Ecto neural progenitor cell (in vitro differentiated cells): ENCODE data around the gene DUS2.
"Not testable (repeated sequence)": the region's sequence is repeated elsewhere in the genome, so short reads cannot be mapped to it uniquely, and the experiment has no call there.

Experiments
- DNase-seq: peaks from one replicate; pipeline ENCODE4 v3.0.0-alpha.2; 2018; ENCODE audit warnings: low spot score

DUS2 gene

DNA sequence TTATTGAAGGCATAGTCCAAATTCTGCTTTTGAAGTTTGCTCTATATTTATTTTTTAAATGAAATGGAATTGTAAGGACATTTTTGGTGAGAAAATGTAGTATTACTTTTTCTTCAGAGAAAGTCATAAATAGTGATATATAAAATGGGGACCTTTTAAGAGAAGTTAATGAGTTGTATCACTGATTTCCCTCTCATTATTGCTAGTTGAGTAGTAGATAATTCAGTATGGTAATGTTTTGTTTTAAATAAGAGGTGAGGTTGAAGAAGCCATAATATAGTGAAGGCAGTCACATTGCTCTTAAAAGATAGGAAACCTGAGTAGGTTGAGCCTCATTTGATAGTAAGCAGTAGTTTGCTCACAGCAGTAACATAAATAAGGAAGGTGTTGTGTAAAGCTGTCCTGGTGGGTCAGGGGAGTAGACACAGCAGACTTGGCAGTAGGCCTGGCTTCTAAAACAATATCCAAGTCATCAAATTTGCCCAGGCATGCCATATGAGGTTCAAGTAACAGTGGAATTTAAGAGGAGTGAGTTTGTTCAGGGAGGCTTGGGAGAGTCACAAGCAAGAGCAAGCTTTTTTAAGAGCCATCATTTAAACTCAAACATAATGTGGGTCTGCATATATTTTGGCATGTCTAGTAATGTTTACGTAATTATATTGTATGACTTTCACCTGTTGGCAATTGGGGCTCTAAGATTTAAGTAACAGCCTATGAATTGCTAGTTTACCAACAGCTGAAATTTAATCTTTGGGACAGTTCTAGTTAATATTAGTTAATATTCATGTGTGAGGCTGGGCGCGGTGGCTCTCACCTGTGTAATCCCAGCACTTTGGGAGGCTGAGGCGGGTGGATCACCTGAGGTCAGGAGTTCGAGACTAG, 68.5 kb downstream of the DUS2 start:
- DNase-seq = no peak

DNA sequence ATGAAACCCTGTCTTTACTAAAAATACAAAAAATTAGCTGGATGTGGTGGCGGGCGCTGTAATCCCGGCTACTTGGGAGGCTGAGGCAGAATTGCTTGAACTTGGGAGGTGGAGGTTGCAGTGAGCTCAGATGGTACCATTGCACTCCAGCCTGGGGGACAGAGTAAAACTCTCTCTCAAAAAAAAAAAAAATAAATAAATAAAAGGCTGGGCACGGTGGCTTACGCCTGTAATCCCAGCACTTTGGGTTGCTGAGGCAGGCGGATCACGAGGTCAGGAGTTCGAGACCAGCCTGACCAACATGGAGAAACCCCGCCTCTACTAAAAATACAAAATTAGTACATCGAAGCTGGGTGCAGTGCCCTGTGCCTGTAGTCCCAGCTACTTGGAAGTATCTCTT, 69.2 kb downstream of the DUS2 start:
- not testable (repeated sequence) for DNase-seq

- no peak for DNase-seq
Observed at GRCh38 chr16:68093816-68094613, 70.9 kb downstream of the DUS2 start.

DNA sequence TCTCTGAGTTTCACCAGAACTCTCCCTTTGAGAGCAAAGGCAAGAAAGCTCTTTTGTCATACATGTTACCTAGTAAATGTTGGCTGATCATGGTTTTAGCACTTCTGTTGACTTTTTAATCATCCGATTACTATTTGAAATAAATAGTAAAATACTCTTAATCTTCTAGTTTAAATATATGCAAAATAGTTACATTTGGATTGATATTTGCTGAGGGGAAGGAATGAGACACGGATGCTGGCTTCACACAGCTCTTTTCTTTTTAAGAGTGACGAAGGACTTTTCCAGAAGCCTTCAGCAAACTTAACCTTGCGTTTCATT, 71.5 kb downstream of the DUS2 start:
- DNase-seq = no peak

DNA sequence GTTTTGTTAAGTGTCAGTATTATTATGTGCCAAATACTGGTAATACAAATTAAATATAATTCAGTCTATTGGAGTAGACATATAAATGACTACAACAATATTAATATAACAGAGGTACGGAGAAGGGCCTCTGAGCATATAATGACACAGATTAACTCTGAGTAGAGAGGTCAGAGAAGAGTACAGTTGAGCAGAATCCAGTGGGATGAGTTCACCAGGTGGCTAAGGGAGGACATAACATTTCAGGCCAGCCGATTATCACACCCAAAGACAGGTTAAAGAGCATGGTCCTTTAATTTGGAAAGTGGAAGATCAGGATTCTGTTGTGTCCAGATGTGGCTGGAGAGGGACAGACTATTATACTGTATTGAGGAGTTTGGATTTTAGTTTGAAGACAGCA, 73.4 kb downstream of the DUS2 start:
- no peak for DNase-seq

- DNase-seq = no peak
Observed at GRCh38 chr16:68097088-68097487, 74.0 kb downstream of the DUS2 start.

DNA sequence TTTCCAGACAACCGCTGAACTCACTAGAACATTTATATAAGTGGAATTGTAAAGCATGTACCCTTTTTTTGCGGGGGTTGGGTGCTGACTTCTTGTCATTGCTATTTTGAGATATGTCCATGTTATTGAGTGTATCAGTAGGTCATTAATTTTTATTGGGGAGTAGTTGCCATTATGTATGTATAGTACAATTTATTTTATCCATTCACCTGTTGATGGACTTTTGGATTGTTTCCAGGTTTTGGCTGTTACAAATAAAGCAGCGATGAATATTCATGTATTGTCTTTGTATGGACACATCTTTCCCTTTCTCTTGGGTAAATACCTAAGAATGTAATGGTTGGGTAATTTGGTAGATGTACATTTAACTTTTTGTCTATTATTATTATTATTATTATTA, 74.8 kb downstream of the DUS2 start:
- no peak for DNase-seq

- no peak for DNase-seq
Observed at GRCh38 chr16:68100488-68100887, 77.4 kb downstream of the DUS2 start.

GRCh38 chr16:68105611-68106010, 82.5 kb downstream of the DUS2 start:
- no peak for DNase-seq

GRCh38 chr16:68107230-68107928, 84.3 kb downstream of the DUS2 start:
- not testable (repeated sequence) for DNase-seq

GRCh38 chr16:68109156-68109555, 86.1 kb downstream of the DUS2 start:
- DNase-seq = not testable (repeated sequence)

DNA sequence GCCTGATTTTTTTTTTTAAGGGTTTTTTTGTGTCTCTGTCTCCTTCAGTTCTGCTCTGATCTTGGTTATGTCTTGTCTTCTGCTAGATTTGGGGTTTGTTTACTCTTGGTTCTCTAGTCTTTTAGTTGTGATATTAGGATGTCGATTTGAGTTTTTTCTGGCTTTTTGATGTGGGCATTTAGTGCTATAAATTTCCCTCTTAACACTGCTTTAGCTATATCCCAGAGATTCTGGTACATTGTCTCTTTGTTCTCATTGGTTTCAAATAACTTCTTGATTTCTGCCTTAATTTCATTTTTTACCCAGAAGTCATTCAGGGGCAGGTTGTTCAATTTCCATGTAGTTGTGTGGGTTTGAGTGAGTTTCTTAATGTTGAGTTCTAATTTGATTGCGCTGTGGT, 87.5 kb downstream of the DUS2 start:
- not testable (repeated sequence) for DNase-seq

GRCh38 chr16:68111379-68111778, 88.3 kb downstream of the DUS2 start:
- DNase-seq = no peak

DNA sequence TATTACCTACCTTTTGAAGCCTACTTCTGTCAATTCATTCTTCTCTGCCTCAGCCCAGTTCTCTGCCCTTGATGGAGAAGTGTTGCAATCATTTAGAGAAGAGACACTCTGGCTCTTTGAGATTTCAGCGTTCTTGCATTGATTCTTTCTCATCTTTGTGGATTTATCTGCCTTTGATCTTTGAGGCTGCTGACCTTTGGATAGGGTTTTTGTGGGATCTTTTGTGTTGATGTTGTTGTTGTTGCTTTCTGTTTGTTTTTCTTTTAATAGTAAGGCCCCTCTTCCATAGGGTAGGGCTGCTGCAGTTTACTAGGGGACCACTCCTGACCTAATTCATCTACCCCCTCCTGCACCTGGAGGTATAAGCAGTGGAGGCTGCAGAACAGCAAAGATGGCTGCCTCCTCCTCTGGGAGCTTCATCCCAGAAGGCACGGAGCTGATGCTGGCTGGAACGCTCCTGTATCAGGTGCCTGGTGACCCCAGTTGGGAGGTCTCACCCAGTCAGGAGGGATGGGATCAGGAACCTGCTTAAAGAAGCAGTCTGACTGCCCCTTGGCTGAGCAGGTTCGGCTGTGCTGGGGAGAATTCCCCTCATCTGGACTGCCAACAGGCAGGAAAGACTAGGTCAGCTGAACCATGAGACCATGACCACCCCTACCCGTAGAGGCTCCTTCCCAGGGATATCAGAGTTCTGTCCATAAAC, 90.1 kb downstream of the DUS2 start:
- DNase-seq = no peak

- no peak for DNase-seq
Observed at GRCh38 chr16:68113765-68114240, 90.7 kb downstream of the DUS2 start.

GRCh38 chr16:68114939-68115338, 91.9 kb downstream of the DUS2 start:
- not testable (repeated sequence) for DNase-seq

- DNase-seq = no peak
Observed at GRCh38 chr16:68115851-68116250, 92.8 kb downstream of the DUS2 start.

DNA sequence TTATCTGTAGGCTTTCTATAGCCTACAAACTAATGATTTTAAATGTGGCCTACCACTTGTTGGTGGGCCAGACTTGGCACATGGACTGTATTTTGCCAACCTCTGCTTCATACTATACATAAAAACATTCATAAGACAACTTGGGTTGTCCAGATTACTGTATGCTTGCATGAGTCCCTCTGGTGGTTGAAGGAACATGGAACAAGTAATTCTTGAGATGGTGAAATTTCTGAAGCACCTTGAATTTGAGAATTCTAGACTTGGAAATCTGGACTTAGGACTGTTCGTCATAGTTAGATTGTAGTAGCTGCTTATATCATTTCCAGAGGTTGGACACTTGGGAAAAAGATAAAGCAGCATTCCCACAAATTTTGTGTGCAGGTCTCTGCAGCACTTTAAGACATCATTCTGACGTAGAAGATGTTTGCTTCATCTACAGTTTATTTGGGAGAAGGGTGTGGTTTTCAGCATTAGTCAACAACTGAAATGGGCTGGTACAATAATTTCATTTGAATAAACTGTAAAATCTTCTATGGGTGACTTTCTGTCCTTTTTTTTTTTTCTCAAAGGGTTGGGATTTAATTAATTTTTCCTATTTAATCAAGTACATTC, 93.3 kb downstream of the DUS2 start:
- DNase-seq = no peak

- DNase-seq = no peak
Observed at GRCh38 chr16:68117884-68118283, 94.8 kb downstream of the DUS2 start.

DNA sequence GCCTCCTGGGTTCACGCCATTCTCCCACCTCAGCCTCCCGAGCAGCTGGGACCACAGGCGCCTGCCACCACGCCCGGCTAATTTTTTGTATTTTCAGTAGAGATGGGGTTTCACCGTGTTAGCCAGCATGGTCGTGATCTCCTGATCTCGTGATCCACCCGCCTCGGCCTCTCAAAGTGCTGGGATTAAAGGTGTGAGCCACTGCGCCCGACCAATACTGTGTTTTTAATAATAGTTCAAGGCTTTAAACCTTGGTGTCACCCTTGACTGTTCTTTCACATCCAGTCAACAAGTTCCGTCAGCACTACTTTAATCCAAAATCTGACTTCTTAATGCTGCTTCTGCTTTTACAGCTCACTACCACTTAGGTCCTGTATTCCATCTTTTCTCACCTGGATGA, 95.9 kb downstream of the DUS2 start:
- not testable (repeated sequence) for DNase-seq

- DNase-seq = not testable (repeated sequence)
Observed at GRCh38 chr16:68120496-68120895, 97.4 kb downstream of the DUS2 start.
